GM23338 (cell line): ENCODE measurements around the gene PCDHGA11.

Source experiments
- CREB1 ChIP-seq: fragments of 250-450 bp; sonication (Bioruptor Pico); IDR thresholded peaks from 2 replicates; pipeline ENCODE4 v1.5.0; 2020; ENCODE audit warnings: low read depth, mild to moderate bottlenecking, moderate library complexity
- CTCF ChIP-seq, 2 experiments: fragments of 200-600 bp in 1 of 2; sonication (generic) in 1 of 2; conservative IDR thresholded peaks; 2 replicates each; pipeline versions ENCODE4 v1.5.1 to v1.6.1; 2016 to 2017; ENCODE audit warnings: antibody characterized with exemption in 2 of 2, low read depth in 2 of 2, mild to moderate bottlenecking in 2 of 2, moderate library complexity in 1 of 2
- ETS1 ChIP-seq: IDR thresholded peaks from 2 replicates; pipeline ENCODE4 v1.6.1; 2016; ENCODE audit warnings: antibody characterized with exemption
- EZH2 ChIP-seq: fragments of 200-600 bp; sonication (generic); IDR thresholded peaks from one replicate; pipeline ENCODE4 v1.8.0; 2017; ENCODE audit warnings: antibody characterized with exemption, mild to moderate bottlenecking, low read depth; ENCODE audit not compliant: unreplicated experiment
- EZH2phosphoT487 ChIP-seq: fragments of 200-600 bp; sonication (generic); IDR thresholded peaks from one replicate; pipeline ENCODE4 v1.8.1; 2018; ENCODE audit warnings: antibody characterized with exemption; ENCODE audit not compliant: unreplicated experiment
- JUNB ChIP-seq: IDR thresholded peaks from one replicate; pipeline ENCODE4 v1.6.1; 2016; ENCODE audit warnings: antibody characterized with exemption; ENCODE audit not compliant: unreplicated experiment
- NANOG ChIP-seq: IDR thresholded peaks from 2 replicates; pipeline ENCODE4 v1.6.1; 2016; ENCODE audit warnings: antibody characterized with exemption, borderline replicate concordance
- POLR2AphosphoS5 ChIP-seq: IDR thresholded peaks from 2 replicates; pipeline ENCODE4 v1.6.1; 2016; ENCODE audit warnings: antibody characterized with exemption, low read depth
- REST ChIP-seq: IDR thresholded peaks from one replicate; pipeline ENCODE4 v1.6.1; 2018; ENCODE audit warnings: antibody characterized with exemption; ENCODE audit not compliant: unreplicated experiment
- STAT1 ChIP-seq: IDR thresholded peaks from one replicate; pipeline ENCODE4 v1.6.1; 2016; ENCODE audit warnings: antibody characterized with exemption; ENCODE audit not compliant: unreplicated experiment
- ZNF331 ChIP-seq: fragments of 250-450 bp; sonication (Bioruptor Pico); IDR thresholded peaks from 2 replicates; pipeline ENCODE4 v1.5.0; 2020; ENCODE audit warnings: low read depth, mild to moderate bottlenecking, moderate library complexity
- ZNF462 ChIP-seq: fragments of 250-450 bp; sonication (Bioruptor Pico); IDR thresholded peaks from 2 replicates; pipeline ENCODE4 v1.5.0; 2020; ENCODE audit warnings: mild to moderate bottlenecking, moderate library complexity

- TF ChIP-seq EZH2: no peak
- no peak for TF ChIP-seq CTCF (conservative IDR thresholded peaks at IDR 0.05; ENCODE audit: low read depth in 2 of 2)
- no peak for TF ChIP-seq STAT1
- TF ChIP-seq REST: no peak
- no peak for TF ChIP-seq POLR2AphosphoS5
- no peak for TF ChIP-seq ZNF331 (CRISPR knock-in tag)
- TF ChIP-seq CREB1 (CRISPR knock-in tag): no peak
- no peak for TF ChIP-seq EZH2phosphoT487
- no peak for TF ChIP-seq JUNB
- TF ChIP-seq NANOG: no peak
- TF ChIP-seq ETS1: no peak
- no peak for TF ChIP-seq ZNF462 (CRISPR knock-in tag)
Observed at GRCh38 chr5:141371572-141372475, 49.0 kb upstream of the PCDHGA11 start.
